Endothelial cell of umbilical vein (primary cell): ENCODE data around the gene PDE3A. TPM values are rescaled to one million over a fixed set of nuclear protein-coding genes. Genes with fewer than 3 reads are reported as not detected.
"Not testable (repeated sequence)": the region's sequence is repeated elsewhere in the genome, so short reads cannot be mapped to it uniquely, and the experiment has no call there.

Source experiments
- BruUV-seq: library from RNA; stranded (reverse); fragments of 400-500 nt; replicated peaks from 2 replicates; lab custom pipeline; 2021; lab: Mats Ljungman, UMichigan
- CTCF ChIA-PET: fragments of 300-600, 350-600 bp; sonication (Branson Sonifier 250); formaldehyde crosslinking; loops from one replicate; lab custom pipeline; 2021; ENCODE audit warnings: antibody characterized with exemption, inconsistent platforms; lab: Charles Lee
- POLR2A ChIA-PET: fragments of 300-600, 350-600 bp; sonication (Branson Sonifier 250); formaldehyde crosslinking; loops from one replicate; lab custom pipeline; 2021; ENCODE audit warnings: antibody characterized with exemption, inconsistent platforms; lab: Charles Lee
- DNase-seq: peaks from one replicate; pipeline ENCODE4 v3.0.0-alpha.2; 2011; ENCODE audit warnings: low read depth, low spot score
- FAIRE-seq: peaks from 2 replicates; lab custom pipeline; 2011; peaks lifted over from hg19 to GRCh38; lab: Jason Lieb, UNC
- H2AFZ ChIP-seq: 2 replicates; pipeline ENCODE4 v1.6.0; 2012; ENCODE audit warnings: low read depth, low read length, control low read depth, inconsistent platforms
- H3K27ac ChIP-seq: 2 replicates; pipeline ENCODE4 v1.5.1; 2011; ENCODE audit warnings: low read depth, mild to moderate bottlenecking, control low read depth, low read length, moderate library complexity; ENCODE audit not compliant: insufficient read depth
- H3K27me3 ChIP-seq, 2 experiments: 2 replicates each; pipeline versions ENCODE4 v1.6.0 to v1.6.1; 2011; ENCODE audit warnings: low read length in 2 of 2, mixed read lengths in 1 of 2; ENCODE audit not compliant: control insufficient read depth in 2 of 2, insufficient read depth in 2 of 2
- H3K36me3 ChIP-seq, 2 experiments: 2 replicates in 1 of 2; 3 replicates in 1 of 2; pipeline ENCODE4 v1.5.1; 2011; ENCODE audit warnings: low read length in 2 of 2, mild to moderate bottlenecking in 1 of 2, moderate library complexity in 1 of 2; ENCODE audit not compliant: control insufficient read depth in 2 of 2, insufficient read depth in 2 of 2; ENCODE audit errors: extremely low read depth in 1 of 2
- H3K4me1 ChIP-seq: 3 replicates; pipeline ENCODE4 v1.5.1; 2011; ENCODE audit warnings: mild to moderate bottlenecking, low read length; ENCODE audit not compliant: control insufficient read depth, insufficient read depth; ENCODE audit errors: extremely low read depth
- H3K4me2 ChIP-seq: 2 replicates; pipeline ENCODE4 v1.6.1; 2011; ENCODE audit warnings: low read length, control low read depth, mixed read lengths; ENCODE audit not compliant: insufficient read depth
- H3K4me3 ChIP-seq, 3 experiments: fragments of 200-600 bp in 1 of 3; sonication (generic), shearing (Covaris generic) in 1 of 3; replicated peaks in 1 of 3; 2 replicates each; pipeline ENCODE4 v1.5.1; 2011 to 2016; ENCODE audit warnings: control low read depth in 3 of 3, low read length in 3 of 3, mild to moderate bottlenecking in 2 of 3, inconsistent platforms in 1 of 3, low read depth in 1 of 3, moderate library complexity in 1 of 3; ENCODE audit not compliant: insufficient read depth in 1 of 3
- H3K79me2 ChIP-seq: 2 replicates; pipeline ENCODE4 v1.6.0; 2012; ENCODE audit warnings: low read length, inconsistent platforms; ENCODE audit not compliant: control insufficient read depth, insufficient read depth
- H3K9ac ChIP-seq: replicated peaks from 2 replicates; pipeline ENCODE3; 2011; ENCODE audit warnings: low read length, control low read depth; ENCODE audit not compliant: insufficient read depth; ENCODE audit errors: extremely low read depth
- H3K9me1 ChIP-seq: replicated peaks from 3 replicates; pipeline ENCODE4 v1.6.0; 2011; ENCODE audit warnings: mild to moderate bottlenecking, low read length; ENCODE audit not compliant: control insufficient read depth, insufficient read depth; ENCODE audit errors: extremely low read depth
- H3K9me3 ChIP-seq: replicated peaks from 2 replicates; pipeline ENCODE4 v1.5.1; 2012; ENCODE audit warnings: low read length, inconsistent platforms; ENCODE audit not compliant: control insufficient read depth, insufficient read depth
- H4K20me1 ChIP-seq: replicated peaks from 2 replicates; pipeline ENCODE3; 2011; ENCODE audit warnings: mild to moderate bottlenecking, low read length; ENCODE audit not compliant: control insufficient read depth, insufficient read depth; ENCODE audit errors: extremely low read depth
- CTCF ChIP-seq, 2 donors: IDR thresholded peaks; 1 replicate in 1 of 2; 2 replicates in 1 of 2; pipeline ENCODE4 v1.5.1; 2011; ENCODE audit warnings: low read length in 2 of 2, mild to moderate bottlenecking in 2 of 2, moderate library complexity in 2 of 2, control low read depth in 1 of 2, inconsistent platforms in 1 of 2, low read depth in 1 of 2; ENCODE audit not compliant: insufficient read depth in 1 of 2; ENCODE audit errors: extremely low read depth in 1 of 2
- EZH2 ChIP-seq: IDR thresholded peaks from 2 replicates; pipeline ENCODE4 v1.6.1; 2012; ENCODE audit warnings: borderline replicate concordance, low read depth, mild to moderate bottlenecking, moderate library complexity, low read length, inconsistent platforms; ENCODE audit not compliant: severe bottlenecking
- FOS ChIP-seq: IDR thresholded peaks from 2 replicates; pipeline ENCODE4 v1.6.1; 2011; ENCODE audit warnings: mild to moderate bottlenecking, low read length, moderate library complexity, borderline replicate concordance; ENCODE audit not compliant: insufficient read depth
- GATA2 ChIP-seq: IDR thresholded peaks from 2 replicates; pipeline ENCODE4 v1.7.0; 2011; ENCODE audit warnings: low read depth, mild to moderate bottlenecking, moderate library complexity, mixed read lengths, low read length; ENCODE audit not compliant: insufficient read length, insufficient read depth
- JUN ChIP-seq: IDR thresholded peaks from 2 replicates; pipeline ENCODE4 v1.6.1; 2011; ENCODE audit warnings: borderline replicate concordance, low read depth; ENCODE audit not compliant: insufficient read length, insufficient read depth
- MYC ChIP-seq: IDR thresholded peaks from one replicate; pipeline ENCODE4 v1.6.1; 2011; ENCODE audit warnings: mild to moderate bottlenecking, low read depth, low read length
- POLR2A ChIP-seq: IDR thresholded peaks from 2 replicates; pipeline ENCODE4 v1.6.1; 2012; ENCODE audit warnings: low read depth, mild to moderate bottlenecking, control low read depth, low read length
- POLR2AphosphoS5 ChIP-seq: IDR thresholded peaks from 2 replicates; pipeline ENCODE4 v1.6.1; 2012; ENCODE audit warnings: low read depth, mild to moderate bottlenecking, control low read depth, low read length, moderate library complexity; ENCODE audit not compliant: insufficient read depth
- dilution Hi-C: fragments of 300-500 bp; cut with MboI; formaldehyde crosslinking; loops from one replicate; pipeline ENCODE4 v1.15.0; 2019; ENCODE audit warnings: low sequenced_read_pairs; ENCODE audit not compliant: extremely low pct_ligation_motif_present
- intact Hi-C: fragments of 100-400 bp; cut with micrococcal nuclease; formaldehyde crosslinking; loops from one replicate; pipeline ENCODE4 v1.10.0; 2022
- polyA plus RNA-seq, 4 experiments: library from polyadenylated mRNA; depleted of rRNA in 3 of 4; stranded (reverse) in 3 of 4; unstranded in 1 of 4; fragments of >200 nt; gene quantifications; 2 replicates each; pipeline versions ENCODE4 v1.2.1 to v1.2.3, GENCODE V29; 2011 to 2012; ENCODE audit warnings: missing spikeins in 1 of 4
- total RNA-seq: library from RNA; stranded (reverse); gene quantifications from 2 replicates; pipeline ENCODE4 v1.2.3, GENCODE V29; 2021
- TF ChIP-seq, protein P1 (sequence below): IDR thresholded peaks from 2 replicates; pipeline ENCODE4 v1.6.1; 2011; ENCODE audit not compliant: insufficient read depth, insufficient read length

Gene PDE3A
- total and polyA plus RNA-seq, 2 donors (not counting 3 experiments of a cell fraction or from before 2014, with no cell fraction given): 14.0 to 27.4 TPM

GRCh38 chr12:20320552-20320951 lies 47.8 kb upstream of the PDE3A start:
- DNase-seq: no peak
- no peaks in the 10 kb centered on the region for H3K27me3 ChIP-seq
- no TSS peak for BruUV-seq
- no peaks in the 10 kb centered on the region for H4K20me1 ChIP-seq
- H3K9me1 ChIP-seq: no peaks in the 10 kb centered on the region
- no peak for FAIRE-seq
- H3K4me2 ChIP-seq: no peak overlapping the region
- no peaks in the 10 kb centered on the region for H3K4me1 ChIP-seq
- H3K4me3 ChIP-seq: no peak overlapping the region
- no peaks in the 10 kb centered on the region for H3K79me2 ChIP-seq
- TF ChIP-seq EZH2 (no peak), CTCF (IDR thresholded peaks at IDR 0.05; ENCODE audit: extremely low read depth in 1 of 2, insufficient read depth in 1 of 2, low read depth in 1 of 2, low read length in 2 of 2) (no peak), FOS (no peak), JUN (no peak), POLR2AphosphoS5 (no peak), POLR2A (no peak), GATA2 (no peak), MYC (no peak)
- TF ChIP-seq, protein P1, sequence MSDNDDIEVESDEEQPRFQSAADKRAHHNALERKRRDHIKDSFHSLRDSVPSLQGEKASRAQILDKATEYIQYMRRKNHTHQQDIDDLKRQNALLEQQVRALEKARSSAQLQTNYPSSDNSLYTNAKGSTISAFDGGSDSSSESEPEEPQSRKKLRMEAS: no peak
- no peak overlapping the region for H3K27ac ChIP-seq
- ChIA-PET POLR2A (no interaction called here), CTCF (interaction anchor here (1.4 to 1.8 kb wide), 2 partner anchors 7 to 9 kb away, joined by 3 to 6 read pairs; no protein-coding TSS in a partner anchor)
- no peak overlapping the region for H3K9ac ChIP-seq
- peak overlapping the region; percentile 70 for H2AFZ ChIP-seq
- dilution Hi-C loops (no loop called here), intact Hi-C loops (no loop called here)
- no peaks in the 10 kb centered on the region for H3K36me3 ChIP-seq
- no peaks in the 10 kb centered on the region for H3K9me3 ChIP-seq

DNA sequence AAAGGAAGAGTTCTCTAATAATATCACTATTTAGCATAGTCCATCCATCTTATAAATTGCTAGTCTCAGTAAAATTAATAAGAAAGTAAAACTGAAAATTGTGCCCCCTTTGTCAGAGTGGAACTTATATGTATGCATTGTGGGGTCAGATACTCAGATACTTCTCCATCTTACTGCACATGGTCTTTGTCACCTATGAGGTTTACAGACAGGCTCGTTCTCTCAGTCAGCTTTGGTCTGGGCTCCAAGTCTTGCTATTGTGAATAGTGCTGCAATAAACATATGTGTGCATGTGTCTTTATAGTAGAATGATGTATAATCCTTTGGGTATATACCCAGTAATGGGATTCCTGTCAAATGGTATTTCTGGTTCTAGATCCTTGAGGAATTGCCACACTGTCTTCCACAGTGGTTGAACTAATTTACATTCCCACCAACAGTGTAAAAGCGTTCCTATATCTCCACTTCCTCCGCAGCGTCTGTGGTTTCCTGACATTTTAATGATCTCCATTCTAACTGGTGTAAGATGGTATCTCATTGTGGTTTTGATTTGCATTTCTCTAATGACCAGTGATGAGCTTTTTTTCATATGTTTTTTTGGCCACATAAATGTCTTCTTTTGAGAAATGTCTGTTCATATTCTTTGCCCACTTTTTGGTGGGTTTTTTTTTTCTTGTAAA lies 37.4 kb upstream of the PDE3A start:
- CTCF ChIA-PET: interaction anchor here (1.1 kb wide), 1 partner anchor 415 kb away, joined by 3 read pairs; no protein-coding TSS in a partner anchor
- H3K36me3 ChIP-seq, H3K9ac ChIP-seq, H3K4me2 ChIP-seq, H3K27me3 ChIP-seq, intact Hi-C loops, POLR2A ChIA-PET, H3K9me1 ChIP-seq, FAIRE-seq, H3K27ac ChIP-seq, H3K79me2 ChIP-seq, dilution Hi-C loops, H3K4me3 ChIP-seq, BruUV-seq, H3K4me1 ChIP-seq, H4K20me1 ChIP-seq, H2AFZ ChIP-seq, DNase-seq, H3K9me3 ChIP-seq: not testable (repeated sequence)
